ENCODE measurements around the gene PLXDC2. TPM values are rescaled to one million over a fixed set of nuclear protein-coding genes. Genes with fewer than 3 reads are reported as not detected.
"Not testable (repeated sequence)": the region's sequence is repeated elsewhere in the genome, so short reads cannot be mapped to it uniquely, and the experiment has no call there.

PLXDC2 gene
- total RNA-seq, 1 donor from 2014 or later, result 51.3 TPM

DNA sequence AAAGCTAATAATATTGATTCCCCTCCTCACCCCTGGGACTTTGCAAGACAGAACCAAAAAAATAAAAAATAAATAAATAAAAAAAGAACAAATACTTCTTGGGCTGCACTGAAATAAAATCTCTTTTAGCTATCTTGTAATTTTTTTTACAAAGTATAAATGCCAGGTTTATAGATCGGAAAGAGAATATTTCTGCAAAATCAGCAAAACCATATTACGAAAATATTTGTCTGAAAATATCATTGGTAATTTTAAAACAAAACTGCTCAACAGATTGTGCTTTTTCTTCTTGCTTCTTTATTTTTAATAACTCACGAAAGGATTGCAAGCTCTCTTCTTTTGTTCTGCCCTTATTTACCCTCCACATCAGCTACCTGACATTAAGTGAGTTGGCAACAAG, 213.3 kb downstream of the PLXDC2 start:
- Histone ChIP-seq H3K9me3 (no peaks in the 10 kb centered on the region), H3K36me3 (no peaks in the 10 kb centered on the region), H3K4me1 (peaks cover 6% of the 10 kb centered on the region), H3K27ac (no peak overlapping the region), H3K4me3 (no peak overlapping the region), H3K27me3 (no peaks in the 10 kb centered on the region)
- intact Hi-C loops (cut with DNase I), result no loop called here
- no peak for DNase-seq (ENCODE audit: extremely low spot score in 2 of 2)
- TF ChIP-seq POLR2A (IDR thresholded peaks at IDR 0.05), result no peak
- TF ChIP-seq, protein P1, sequence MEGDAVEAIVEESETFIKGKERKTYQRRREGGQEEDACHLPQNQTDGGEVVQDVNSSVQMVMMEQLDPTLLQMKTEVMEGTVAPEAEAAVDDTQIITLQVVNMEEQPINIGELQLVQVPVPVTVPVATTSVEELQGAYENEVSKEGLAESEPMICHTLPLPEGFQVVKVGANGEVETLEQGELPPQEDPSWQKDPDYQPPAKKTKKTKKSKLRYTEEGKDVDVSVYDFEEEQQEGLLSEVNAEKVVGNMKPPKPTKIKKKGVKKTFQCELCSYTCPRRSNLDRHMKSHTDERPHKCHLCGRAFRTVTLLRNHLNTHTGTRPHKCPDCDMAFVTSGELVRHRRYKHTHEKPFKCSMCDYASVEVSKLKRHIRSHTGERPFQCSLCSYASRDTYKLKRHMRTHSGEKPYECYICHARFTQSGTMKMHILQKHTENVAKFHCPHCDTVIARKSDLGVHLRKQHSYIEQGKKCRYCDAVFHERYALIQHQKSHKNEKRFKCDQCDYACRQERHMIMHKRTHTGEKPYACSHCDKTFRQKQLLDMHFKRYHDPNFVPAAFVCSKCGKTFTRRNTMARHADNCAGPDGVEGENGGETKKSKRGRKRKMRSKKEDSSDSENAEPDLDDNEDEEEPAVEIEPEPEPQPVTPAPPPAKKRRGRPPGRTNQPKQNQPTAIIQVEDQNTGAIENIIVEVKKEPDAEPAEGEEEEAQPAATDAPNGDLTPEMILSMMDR (IDR thresholded peaks at IDR 0.05), result no peak
- no peak for TF ChIP-seq POLR2AphosphoS5 (IDR thresholded peaks at IDR 0.05; ENCODE audit: insufficient read depth in 1 of 2, low read depth in 1 of 2)

DNA sequence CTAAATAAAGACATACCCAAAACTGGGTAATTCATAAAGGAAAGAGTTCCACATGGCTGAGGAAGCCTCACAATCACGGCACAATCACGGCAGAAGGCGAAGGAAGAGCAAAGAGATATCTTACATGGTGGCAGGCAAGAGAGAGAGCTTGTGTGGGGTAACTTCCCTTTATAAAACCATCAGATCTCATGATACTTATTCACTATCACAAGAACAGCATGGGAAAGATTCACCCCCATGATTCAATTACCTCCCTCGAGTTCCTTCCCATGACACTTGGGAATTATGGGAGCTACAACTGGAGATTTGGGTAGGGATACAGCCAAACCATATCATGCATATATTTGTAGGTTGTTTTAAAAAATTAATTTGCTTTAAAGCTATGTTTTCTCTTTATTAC, 217.2 kb downstream of the PLXDC2 start:
- TF ChIP-seq, protein P1 (IDR thresholded peaks at IDR 0.05), result no peak
- no peak overlapping the region for H3K4me3 ChIP-seq
- no peaks in the 10 kb centered on the region for H3K36me3 ChIP-seq
- H3K9me3 ChIP-seq, result no peaks in the 10 kb centered on the region
- no peaks in the 10 kb centered on the region for H3K27me3 ChIP-seq
- intact Hi-C loops (cut with DNase I), result no loop called here
- no peak overlapping the region for H3K27ac ChIP-seq
- peaks cover 6% of the 10 kb centered on the region for H3K4me1 ChIP-seq
- no peak for DNase-seq (ENCODE audit: extremely low spot score in 2 of 2)

DNA sequence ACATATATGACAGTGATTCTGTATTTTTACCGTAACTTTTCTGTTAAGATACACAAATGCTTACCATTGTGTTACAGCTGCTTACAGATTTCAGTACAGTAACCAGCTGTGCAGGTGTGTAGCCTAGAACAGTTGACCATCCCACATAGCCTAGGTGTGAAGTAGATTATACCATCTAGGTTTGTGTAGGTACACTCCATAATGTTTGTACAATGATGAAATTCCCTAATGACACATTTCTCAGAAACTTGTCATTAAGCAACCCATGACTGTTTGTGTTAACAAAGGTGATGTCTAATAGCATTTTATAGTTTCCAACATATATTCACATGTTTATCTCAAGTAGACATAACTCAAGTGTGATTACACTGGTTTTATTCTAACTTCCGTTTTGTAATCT, 218.5 kb downstream of the PLXDC2 start:
- Histone ChIP-seq H3K27ac (no peak overlapping the region), H3K4me1 (peaks cover 6% of the 10 kb centered on the region), H3K4me3 (no peak overlapping the region), H3K9me3 (no peaks in the 10 kb centered on the region), H3K27me3 (no peaks in the 10 kb centered on the region), H3K36me3 (no peaks in the 10 kb centered on the region)
- TF ChIP-seq POLR2AphosphoS5 (IDR thresholded peaks at IDR 0.05; ENCODE audit: insufficient read depth in 1 of 2, low read depth in 1 of 2), result no peak
- no peak for DNase-seq (ENCODE audit: extremely low spot score in 2 of 2)
- intact Hi-C loops (cut with DNase I), result no loop called here

DNA sequence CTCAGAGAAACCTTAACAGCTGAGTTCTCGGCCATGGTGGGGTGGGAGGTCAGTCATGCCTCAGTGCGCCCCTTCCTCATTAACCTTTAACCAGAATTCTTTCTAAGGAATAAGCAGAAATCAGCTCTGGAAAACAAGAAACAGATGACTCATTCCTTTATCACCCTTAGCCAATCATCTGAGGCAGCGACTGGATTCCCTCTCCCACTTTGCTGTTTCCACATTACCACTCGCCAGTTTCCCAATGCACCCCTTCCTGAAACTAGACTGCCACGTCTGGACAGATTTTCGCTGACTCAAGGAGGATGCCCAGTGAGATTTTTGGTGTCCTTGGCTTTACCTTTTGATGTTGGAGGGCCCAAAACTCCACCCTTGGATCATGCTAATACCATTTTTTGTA, 223.8 kb downstream of the PLXDC2 start:
- H3K9me3 ChIP-seq, result no peaks in the 10 kb centered on the region
- H3K4me3 ChIP-seq, result no peak overlapping the region
- no peaks in the 10 kb centered on the region for H3K4me1 ChIP-seq
- intact Hi-C loops (cut with DNase I), result no loop called here
- DNase-seq (ENCODE audit: extremely low spot score in 2 of 2), result no peak
- H3K27ac ChIP-seq, result no peak overlapping the region
- H3K36me3 ChIP-seq, result no peaks in the 10 kb centered on the region
- TF ChIP-seq POLR2AphosphoS5 (IDR thresholded peaks at IDR 0.05; ENCODE audit: insufficient read depth in 1 of 2, low read depth in 1 of 2) (no peak), POLR2A (IDR thresholded peaks at IDR 0.05) (no peak)
- TF ChIP-seq, protein P1 (IDR thresholded peaks at IDR 0.05), result no peak
- H3K27me3 ChIP-seq, result no peaks in the 10 kb centered on the region

DNA sequence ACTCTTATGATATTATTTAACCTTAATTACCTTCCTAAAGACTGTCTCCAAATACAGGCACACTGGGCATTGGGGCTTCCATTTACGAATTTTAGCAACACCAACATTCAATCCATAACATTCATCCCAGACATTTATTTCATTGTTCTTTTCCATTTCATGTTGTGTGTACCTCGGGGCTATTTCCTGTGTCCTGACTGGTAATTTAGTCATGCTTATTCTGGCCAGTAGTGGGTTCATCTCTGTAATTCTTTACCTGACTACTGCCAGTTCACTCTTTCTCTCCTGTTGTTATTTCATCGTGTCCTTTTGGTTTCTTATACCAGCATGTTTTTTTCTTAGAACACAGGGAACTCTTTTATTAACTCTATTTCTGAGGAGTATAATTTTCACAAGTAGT, 225.7 kb downstream of the PLXDC2 start:
- Histone ChIP-seq H3K4me1 (no peaks in the 10 kb centered on the region), H3K9me3 (no peaks in the 10 kb centered on the region), H3K4me3 (no peak overlapping the region), H3K27me3 (no peaks in the 10 kb centered on the region), H3K36me3 (no peaks in the 10 kb centered on the region), H3K27ac (no peak overlapping the region)
- no peak for DNase-seq (ENCODE audit: extremely low spot score in 2 of 2)
- intact Hi-C loops (cut with DNase I), result no loop called here
- TF ChIP-seq POLR2A (IDR thresholded peaks at IDR 0.05), result no peak
- TF ChIP-seq, protein P1 (IDR thresholded peaks at IDR 0.05), result no peak
- TF ChIP-seq POLR2AphosphoS5 (IDR thresholded peaks at IDR 0.05; ENCODE audit: insufficient read depth in 1 of 2, low read depth in 1 of 2), result no peak

DNA sequence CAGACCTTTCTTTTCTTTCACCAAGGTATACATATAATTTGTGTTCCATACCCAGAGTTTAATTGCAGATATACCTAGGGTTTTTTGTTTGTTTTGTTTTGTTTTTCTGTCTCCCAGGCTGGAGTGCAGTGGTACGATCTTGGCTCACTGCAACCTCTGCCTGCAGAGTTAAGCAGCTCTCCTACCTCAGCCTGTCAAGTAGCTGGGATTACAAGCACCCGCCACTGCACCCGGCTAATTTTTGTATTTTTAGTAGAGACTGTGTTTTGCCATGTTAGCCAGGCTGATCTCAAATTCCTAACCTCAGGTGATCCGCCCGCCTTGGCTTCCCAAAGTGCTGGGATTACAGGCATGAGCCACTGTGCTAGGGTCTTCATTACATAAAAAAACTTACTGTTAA, 228.9 kb downstream of the PLXDC2 start:
- DNase-seq (ENCODE audit: extremely low spot score in 2 of 2); H3K27ac ChIP-seq; H3K4me3 ChIP-seq; H3K36me3 ChIP-seq; H3K9me3 ChIP-seq; H3K27me3 ChIP-seq; intact Hi-C loops (cut with DNase I); H3K4me1 ChIP-seq: not testable (repeated sequence)

Data from vagina (tissue), 2 donors.